Measurements from ENCODE around the gene SULT1A1.
"Not testable (repeated sequence)": the region's sequence is repeated elsewhere in the genome, so short reads cannot be mapped to it uniquely, and the experiment has no call there.

Gene SULT1A1

DNA sequence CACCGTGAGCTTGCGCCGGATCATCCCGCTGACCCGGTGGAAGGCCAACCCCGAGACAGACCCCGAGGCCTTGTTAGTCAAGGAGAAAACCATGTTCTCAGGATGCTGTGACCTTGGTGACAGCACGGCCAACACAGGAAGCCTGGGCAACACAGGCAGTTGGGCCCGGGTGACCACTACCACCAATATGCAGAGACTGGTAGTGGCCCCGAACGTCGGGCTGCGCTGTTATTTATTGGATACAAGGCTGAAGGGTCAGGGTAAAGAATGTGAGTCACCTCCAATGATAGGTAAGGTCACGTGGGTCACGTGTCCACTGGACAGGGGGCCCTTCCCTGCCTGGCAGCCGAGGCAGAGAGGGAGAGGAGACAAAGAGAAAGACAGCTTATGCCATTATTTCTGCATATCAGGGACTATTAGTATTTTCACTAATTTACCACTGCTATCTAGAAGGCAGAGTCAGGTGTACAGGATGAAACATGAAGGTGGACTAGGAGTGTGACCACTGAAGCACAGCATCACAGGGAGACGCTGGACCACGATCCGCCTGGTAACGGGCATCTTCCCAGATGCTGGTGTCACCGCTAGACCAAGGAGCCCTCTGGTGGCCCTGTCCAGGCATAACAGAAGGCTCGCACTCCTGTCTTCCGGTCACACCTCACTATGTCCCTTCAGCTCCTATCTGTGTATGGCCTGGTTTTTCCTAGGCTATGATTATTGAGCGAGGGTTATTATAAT is 5.8 kb upstream of the SULT1A1 start:
- peaks cover 11% of the 10 kb centered on the region for H3K36me3 Mint-ChIP-seq
- H3K4me3 Mint-ChIP-seq, H3K27me3 Mint-ChIP-seq, H3K27ac Mint-ChIP-seq, H3K4me1 Mint-ChIP-seq, H3K9me3 Mint-ChIP-seq: not testable (repeated sequence)
- peak; percentile 47 for DNase-seq
- CTCF ChIA-PET, result interaction anchor here (0.6 kb wide), 2 partner anchors 48 to 61 kb away, joined by 3 read pairs; partner anchors contain the start of gene SGF29

DNA sequence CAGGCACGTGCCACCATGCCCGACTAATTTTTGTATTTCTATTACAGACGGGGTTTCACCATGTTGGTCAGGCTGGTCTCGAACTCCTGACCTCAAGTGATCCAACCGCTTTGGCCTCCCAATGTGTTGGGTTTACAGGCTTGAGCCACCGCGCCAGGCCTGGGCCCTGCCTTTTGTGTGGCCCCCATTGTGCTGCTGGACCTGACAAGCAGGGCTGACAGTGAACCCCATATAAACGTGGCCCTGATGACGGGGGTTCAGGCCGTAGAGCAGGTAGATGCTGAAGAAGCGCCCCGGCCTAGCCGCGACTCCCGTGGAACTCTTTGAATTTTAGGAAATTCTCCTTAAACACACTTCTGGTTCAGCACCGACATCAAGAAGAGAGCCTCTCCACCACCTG is 4.7 kb upstream of the SULT1A1 start:
- not testable (repeated sequence) for H3K36me3 Mint-ChIP-seq

DNA sequence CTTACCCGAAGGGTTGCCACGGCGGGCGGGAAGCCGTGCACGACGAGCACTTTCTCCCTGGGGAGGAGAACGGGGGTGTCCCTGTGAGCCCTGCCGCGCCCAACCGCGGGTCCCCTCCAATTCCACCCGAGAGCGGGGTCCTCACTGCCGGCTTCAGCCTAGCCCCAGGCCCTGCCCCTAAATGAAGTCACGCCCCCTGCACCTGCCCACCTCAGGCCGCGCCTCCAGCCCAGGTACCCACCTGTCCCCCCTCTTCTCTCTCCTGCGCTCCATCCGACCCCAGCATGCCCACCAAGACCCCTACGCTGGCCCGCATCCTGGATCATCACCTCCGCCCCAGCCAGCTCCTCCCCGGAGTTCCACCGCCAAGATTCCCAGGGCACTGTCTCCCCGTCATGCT is 4.1 kb upstream of the SULT1A1 start:
- H3K36me3 Mint-ChIP-seq, H3K27me3 Mint-ChIP-seq, H3K27ac Mint-ChIP-seq, CTCF ChIA-PET, DNase-seq, H3K9me3 Mint-ChIP-seq, H3K4me3 Mint-ChIP-seq: not testable (repeated sequence)
- H3K4me1 Mint-ChIP-seq, result peaks cover 20% of the 10 kb centered on the region

More for the DNA sequence above, 4.7 kb upstream of the SULT1A1 start:
- H3K9me3 Mint-ChIP-seq, H3K27me3 Mint-ChIP-seq, DNase-seq, H3K27ac Mint-ChIP-seq, CTCF ChIA-PET, H3K4me3 Mint-ChIP-seq: not testable (repeated sequence)
- peaks cover 17% of the 10 kb centered on the region for H3K4me1 Mint-ChIP-seq

DNA sequence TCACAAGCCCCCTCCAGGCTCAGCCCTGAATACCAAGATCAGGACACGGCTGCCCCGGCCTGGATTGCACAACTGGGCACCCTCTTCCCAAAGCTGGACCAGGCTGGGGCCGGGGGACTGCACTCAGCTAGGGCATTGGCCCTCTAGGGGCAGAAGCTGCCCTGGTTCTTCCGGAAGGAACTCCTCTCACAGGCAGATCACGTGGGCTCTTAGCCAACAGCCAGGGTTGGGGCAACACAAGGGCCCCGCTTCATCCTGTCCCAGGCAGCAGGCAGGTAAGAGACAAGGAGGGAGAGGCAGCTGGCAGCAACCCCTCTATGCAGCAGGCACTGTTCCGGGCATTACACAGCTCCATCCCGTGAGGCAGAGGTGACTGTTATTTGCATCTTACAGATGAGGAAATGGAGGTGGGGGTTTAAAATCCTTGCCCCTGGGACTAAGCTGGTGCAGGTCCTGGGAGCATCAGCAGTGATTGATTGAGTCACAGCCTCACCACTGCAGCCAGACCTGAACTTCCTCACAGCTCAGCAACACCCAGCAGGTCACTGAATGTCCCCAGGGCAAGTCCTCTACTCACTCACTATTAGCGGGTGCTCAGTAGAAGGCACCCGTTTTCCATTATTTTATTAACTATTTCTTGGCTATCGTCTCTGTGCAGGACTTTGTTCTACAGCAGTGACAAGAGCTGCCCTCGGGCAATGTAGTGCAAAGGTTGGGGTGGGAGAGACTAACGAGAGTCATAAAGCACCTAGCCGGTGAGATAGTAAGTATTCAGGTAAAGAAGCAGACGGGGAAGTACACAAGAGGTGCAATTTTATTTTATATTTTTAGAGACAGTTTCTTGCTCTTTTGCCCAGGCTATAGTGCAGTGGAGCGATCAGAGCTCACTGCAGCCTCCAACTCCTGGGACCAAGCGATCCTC is 2.8 kb upstream of the SULT1A1 start:
- H3K4me3 Mint-ChIP-seq, CTCF ChIA-PET, H3K27me3 Mint-ChIP-seq, H3K9me3 Mint-ChIP-seq, DNase-seq, H3K27ac Mint-ChIP-seq, H3K36me3 Mint-ChIP-seq: not testable (repeated sequence)
- H3K4me1 Mint-ChIP-seq, result peaks cover 20% of the 10 kb centered on the region

DNA sequence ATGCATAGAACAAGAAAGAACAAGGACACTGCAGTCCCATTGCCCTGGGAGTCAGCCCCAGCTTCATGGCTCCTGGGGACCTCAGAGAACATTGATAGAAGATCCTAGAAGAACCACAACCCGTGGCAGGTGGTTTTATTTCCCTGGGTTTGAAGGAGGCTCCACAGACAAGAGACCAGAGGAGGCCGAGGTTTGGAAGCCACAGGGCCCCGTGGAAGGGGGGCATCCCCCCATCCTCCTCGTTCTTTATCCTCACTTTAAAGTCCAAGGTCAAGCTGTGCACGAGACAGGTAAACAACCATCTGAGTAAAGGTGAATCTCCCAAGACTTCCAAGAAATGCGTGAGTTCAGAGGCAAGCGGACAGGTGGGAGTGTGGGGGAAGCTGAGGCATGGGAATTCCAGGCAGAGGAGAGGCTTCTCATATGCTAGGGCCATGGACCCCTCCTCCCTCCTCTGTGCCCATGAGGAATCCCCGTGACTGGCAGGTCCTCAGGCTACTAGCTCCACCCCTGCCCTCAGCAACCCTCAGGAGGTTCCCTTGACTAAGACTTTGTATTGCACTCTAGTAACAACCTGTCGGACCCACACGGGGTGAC is 849 bp upstream of the SULT1A1 start:
- Mint-ChIP-seq H3K27me3 (no peaks in the 10 kb centered on the region), H3K4me3 (no peak overlapping the region), H3K27ac (peak overlapping the region; percentile 10), H3K9me3 (no peaks in the 10 kb centered on the region), H3K36me3 (no peaks in the 10 kb centered on the region), H3K4me1 (peaks cover 20% of the 10 kb centered on the region)
- no peak for DNase-seq
- CTCF ChIA-PET, result no interaction called here

DNA sequence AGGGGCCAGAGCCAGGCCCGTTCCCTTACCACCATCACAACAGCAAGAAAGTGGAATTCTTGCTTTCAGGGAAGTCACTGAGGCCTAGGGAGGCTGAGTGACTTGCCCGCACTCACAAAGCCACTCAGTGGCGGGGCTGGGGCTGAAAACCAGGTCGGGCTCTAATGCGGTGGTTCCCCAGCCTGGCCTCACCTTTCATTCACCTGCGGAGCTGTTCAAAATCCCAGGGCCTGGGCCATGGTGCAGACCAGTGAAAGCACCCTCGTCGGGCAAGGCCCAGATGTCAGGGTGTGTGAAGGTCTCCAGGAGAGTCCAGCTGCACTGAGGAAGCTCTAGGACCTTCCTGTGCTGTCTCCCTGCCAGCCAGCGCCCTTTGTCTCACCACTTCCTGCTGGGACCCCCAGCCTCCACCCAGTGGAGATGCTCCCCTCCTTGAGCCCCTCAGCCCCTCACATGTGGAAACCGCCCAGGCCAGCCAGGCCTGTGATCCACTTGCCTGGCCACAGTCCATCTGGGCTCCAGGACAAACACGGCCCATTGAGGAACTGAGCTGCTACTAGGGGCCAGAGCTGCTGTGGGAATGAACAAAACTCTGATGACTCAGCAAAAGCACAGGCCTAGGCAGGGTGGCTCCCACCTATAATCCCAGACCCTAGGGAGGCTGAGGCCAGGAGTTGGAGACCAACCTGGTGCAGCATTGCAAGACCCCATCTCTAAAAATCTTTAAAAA is 812 bp downstream of the SULT1A1 start:
- H3K27ac Mint-ChIP-seq, CTCF ChIA-PET: not testable (repeated sequence)

DNA sequence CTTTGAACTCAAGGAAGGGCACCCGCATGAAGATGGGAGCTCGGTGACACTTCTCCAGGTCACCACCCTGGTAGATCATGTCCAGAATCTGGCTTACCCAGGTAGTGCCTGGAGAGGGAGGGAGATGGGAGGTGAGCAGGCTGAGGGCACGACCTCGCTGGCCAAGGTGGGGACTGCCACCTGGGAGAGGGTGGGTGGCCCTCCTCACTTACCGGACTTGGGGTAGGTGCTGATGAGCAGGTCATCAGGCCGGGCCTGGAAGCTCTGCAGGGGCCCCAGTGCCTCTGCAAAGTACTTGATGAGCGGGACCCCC is 1.4 kb downstream of the SULT1A1 start:
- CTCF ChIA-PET, H3K4me3 Mint-ChIP-seq, H3K36me3 Mint-ChIP-seq, H3K27me3 Mint-ChIP-seq, DNase-seq, H3K9me3 Mint-ChIP-seq, H3K27ac Mint-ChIP-seq: not testable (repeated sequence)
- H3K4me1 Mint-ChIP-seq, result peaks cover 20% of the 10 kb centered on the region

More for the DNA sequence above, 812 bp downstream of the SULT1A1 start:
- not testable (repeated sequence) for H3K9me3 Mint-ChIP-seq, H3K4me3 Mint-ChIP-seq, H3K27me3 Mint-ChIP-seq, H3K36me3 Mint-ChIP-seq, DNase-seq
- H3K4me1 Mint-ChIP-seq, result peaks cover 20% of the 10 kb centered on the region

DNA sequence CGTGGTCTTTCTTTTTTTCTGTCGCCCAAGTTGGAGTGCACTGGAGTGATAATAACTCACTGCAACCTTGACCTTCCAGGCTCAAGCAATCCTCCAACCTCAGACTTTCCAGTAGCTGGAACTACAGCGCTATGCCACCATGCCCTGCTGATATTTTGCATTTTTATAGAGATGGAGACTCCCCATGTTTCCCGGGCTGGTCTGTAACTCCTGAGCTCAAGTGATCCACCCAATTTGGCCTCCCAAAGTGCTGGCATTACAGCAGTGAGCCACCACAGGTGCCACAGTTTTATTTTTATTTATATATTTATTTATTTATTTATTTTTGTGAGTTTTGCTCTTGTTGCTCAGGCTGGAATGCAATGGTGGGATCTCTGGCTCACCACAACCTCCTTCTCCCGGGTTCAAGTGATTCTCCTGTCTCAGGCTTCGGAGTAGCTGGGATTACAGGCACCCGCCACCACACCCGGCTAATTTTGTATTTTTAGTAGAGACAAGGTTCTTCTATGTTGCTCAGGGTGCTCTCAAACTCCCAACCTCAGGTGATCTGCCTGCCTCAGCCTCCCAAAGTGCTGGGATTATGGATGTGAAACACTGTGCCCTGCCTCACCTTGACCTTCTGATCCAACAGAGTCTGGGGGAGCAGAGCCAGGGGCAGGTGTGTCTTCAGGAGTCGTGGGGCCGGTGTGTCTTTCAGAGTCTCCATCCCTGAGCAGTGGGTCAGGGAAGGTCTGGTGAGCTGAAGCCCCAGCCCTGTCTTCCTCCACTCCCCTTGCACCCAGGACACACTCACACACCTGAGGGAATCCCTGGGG is 2.0 kb downstream of the SULT1A1 start:
- H3K27me3 Mint-ChIP-seq, result not testable (repeated sequence)

DNA sequence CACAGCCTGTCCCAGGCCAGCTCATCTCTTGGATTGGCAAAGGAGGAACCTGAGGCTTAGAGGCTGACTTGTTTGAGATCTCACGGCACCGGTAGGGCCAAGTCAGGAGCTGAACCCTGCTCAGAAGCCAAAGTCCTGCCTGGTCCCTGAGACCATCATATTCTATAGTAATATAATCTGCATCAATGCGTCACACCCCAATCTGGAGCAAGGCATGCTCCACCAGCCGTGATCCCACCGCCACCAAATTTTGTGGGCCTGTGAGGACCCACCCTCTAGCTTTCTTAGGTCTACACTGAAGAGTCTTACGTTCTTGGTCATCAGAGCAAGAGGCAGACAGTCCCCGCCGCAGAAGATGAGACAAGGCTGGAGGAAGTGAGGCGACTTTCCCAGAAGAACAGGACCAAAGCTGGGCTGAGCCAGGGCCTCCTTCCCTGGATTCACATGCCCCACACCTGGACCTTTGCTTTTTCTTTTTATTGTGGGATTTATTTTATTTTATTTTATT is 2.7 kb downstream of the SULT1A1 start:
- Mint-ChIP-seq H3K27me3 (no peaks in the 10 kb centered on the region), H3K27ac (no peak overlapping the region), H3K9me3 (no peaks in the 10 kb centered on the region), H3K4me3 (no peak overlapping the region), H3K4me1 (peaks cover 20% of the 10 kb centered on the region), H3K36me3 (no peaks in the 10 kb centered on the region)
- CTCF ChIA-PET, result no interaction called here
- no peak for DNase-seq

More for the DNA sequence above, 2.0 kb downstream of the SULT1A1 start:
- H3K4me1 Mint-ChIP-seq, result peaks cover 20% of the 10 kb centered on the region
- H3K36me3 Mint-ChIP-seq, H3K4me3 Mint-ChIP-seq, DNase-seq, H3K9me3 Mint-ChIP-seq, CTCF ChIA-PET, H3K27ac Mint-ChIP-seq: not testable (repeated sequence)

DNA sequence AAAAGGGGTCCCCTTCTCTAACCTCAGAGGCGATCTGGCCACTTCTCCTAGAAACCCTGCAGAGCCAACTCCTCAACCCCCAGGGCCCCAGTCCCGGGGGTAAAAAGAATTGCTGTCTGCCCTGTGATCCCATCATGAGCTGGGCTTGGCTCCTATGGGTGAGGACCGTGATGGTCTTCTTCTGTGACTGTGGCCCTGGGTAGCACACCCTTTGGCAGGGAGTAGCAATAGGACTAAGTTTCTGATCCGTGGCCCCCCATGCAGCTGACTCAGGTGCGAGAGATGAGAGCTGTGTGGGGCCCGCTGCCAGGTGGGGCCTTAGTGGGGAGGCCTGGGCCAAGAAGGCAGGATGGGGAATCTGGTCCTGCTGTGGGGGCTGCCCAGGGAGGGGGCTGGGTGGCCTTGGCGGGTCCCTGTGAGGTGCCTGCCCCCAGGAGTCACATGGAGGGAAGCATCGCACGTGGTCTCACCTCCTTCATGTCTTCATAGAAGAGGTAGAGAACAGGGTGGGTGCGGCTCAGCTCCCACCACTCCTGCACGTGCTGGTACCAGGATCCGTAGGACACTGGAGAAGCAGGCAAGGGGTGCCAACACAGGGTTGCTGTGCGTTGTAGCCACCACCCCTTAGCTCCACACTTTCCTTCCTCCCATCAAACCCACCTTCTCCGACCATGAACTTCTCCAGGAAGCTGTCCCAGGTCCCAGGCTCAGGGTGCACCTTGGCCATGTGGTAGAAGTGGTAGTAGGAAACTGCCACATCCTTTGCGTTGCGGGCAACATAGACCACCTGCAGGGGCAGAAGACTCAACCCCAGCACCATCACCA is 3.3 kb downstream of the SULT1A1 start:
- Mint-ChIP-seq H3K4me3 (no peak overlapping the region), H3K4me1 (peaks cover 20% of the 10 kb centered on the region), H3K27ac (peak overlapping the region; percentile 37), H3K9me3 (no peaks in the 10 kb centered on the region), H3K27me3 (no peaks in the 10 kb centered on the region), H3K36me3 (no peaks in the 10 kb centered on the region)
- CTCF ChIA-PET, result no interaction called here
- DNase-seq, result no peak

DNA sequence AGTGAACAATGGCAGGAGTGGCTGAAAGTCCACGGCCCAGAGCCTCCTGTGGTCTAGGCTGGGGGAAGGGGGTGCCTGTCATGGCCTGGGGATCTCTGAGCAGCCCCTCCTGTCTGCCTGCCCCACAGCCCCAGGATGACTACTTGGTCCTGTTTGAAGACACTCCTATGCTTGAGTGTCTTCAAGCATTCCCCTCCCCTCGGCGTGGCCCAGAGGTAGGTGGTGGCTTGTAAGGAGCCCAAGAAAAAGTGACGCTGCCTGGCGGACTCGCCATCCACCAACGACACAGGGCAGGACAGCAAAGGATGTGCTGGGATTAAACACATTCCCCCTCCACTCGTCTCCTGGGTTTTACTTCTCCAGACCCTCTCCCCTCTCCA is 5.7 kb downstream of the SULT1A1 start:
- Mint-ChIP-seq H3K27ac (no peak overlapping the region), H3K36me3 (no peaks in the 10 kb centered on the region), H3K27me3 (no peaks in the 10 kb centered on the region)

DNA sequence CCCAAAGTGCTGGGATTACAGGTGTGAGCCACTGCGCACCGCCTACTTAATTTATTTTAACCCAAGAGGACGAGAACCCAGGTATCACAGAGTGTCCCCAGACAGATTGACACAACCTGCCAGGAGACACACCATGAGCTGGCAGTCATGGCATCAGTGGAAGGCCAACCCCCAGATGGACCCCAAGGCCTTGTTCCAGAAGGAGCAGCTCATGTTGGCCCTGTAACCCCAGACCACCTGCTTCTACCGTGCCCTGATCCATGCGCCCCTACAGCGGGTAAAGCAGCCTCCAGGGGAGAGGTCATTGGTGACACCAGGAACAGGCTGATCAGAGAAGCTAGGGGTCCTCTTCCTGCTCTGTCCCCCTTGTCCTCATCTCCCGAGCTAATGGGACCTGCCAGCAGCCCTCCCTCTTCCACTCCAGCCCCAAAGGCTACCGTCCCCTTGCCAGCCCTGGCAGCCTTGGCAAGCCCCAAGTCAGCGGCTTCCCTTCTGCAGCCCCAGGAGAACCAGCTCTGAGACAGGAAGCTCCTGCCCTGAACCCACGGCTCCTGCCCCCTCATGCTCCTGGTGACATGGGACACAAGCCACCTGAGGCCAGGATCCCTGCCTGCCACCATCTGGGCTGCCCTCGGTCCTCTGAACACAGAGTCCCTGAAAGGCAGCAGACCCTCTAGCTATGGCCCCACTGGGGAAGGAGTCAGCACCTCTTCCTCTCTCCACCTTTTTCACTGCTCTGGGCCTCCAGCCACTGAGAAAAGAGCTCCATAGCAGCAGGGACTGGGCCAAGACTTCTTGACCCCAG is 6.3 kb downstream of the SULT1A1 start:
- H3K9me3 Mint-ChIP-seq, result no peaks in the 10 kb centered on the region
- no peaks in the 10 kb centered on the region for H3K36me3 Mint-ChIP-seq
- H3K4me3 Mint-ChIP-seq, result no peak overlapping the region
- H3K27me3 Mint-ChIP-seq, result no peaks in the 10 kb centered on the region
- CTCF ChIA-PET, result no interaction called here
- H3K27ac Mint-ChIP-seq, result no peak overlapping the region
- no peak for DNase-seq
- H3K4me1 Mint-ChIP-seq, result no peaks in the 10 kb centered on the region

More for the DNA sequence above, 5.7 kb downstream of the SULT1A1 start:
- no peak for DNase-seq
- CTCF ChIA-PET, result no interaction called here
- Mint-ChIP-seq H3K9me3 (no peaks in the 10 kb centered on the region), H3K4me1 (no peaks in the 10 kb centered on the region), H3K4me3 (no peak overlapping the region)
